Activated naive CD8-positive, alpha-beta T cell treated with anti-CD3 and anti-CD28 coated beads, Interleukin-2, amount 50 U/mL, for 24 hours (primary cell): ENCODE results near the gene HAO2.
"Not testable (repeated sequence)": the region's sequence is repeated elsewhere in the genome, so short reads cannot be mapped to it uniquely, and the experiment has no call there.

ENCODE experiments used
- ATAC-seq: fragments of 150-1000 bp; cut with Tn5 transposase; one replicate; pipeline ENCODE4 v1.10.0; 2021
- DNase-seq: peaks from one replicate; pipeline ENCODE4 v3.0.0; 2021
- H3K27ac Mint-ChIP-seq: one replicate; pipeline ENCODE4 v1.8.0; 2021; ENCODE audit warnings: mild to moderate bottlenecking, mixed read lengths
- H3K27me3 Mint-ChIP-seq: one replicate; pipeline ENCODE4 v1.8.0; 2021; ENCODE audit warnings: mixed read lengths
- H3K36me3 Mint-ChIP-seq: one replicate; pipeline ENCODE4 v1.8.0; 2021; ENCODE audit warnings: low read depth, mixed read lengths
- H3K4me1 Mint-ChIP-seq: one replicate; pipeline ENCODE4 v1.8.0; 2021; ENCODE audit warnings: mixed read lengths
- H3K4me3 Mint-ChIP-seq: one replicate; pipeline ENCODE4 v1.8.0; 2021; ENCODE audit warnings: mild to moderate bottlenecking, moderate library complexity, mixed read lengths
- H3K9me3 Mint-ChIP-seq: one replicate; pipeline ENCODE4 v1.8.0; 2021; ENCODE audit warnings: mixed read lengths

HAO2 gene

GRCh38 chr1:119361620-119362344, 6.8 kb upstream of the HAO2 start:
- no peaks in the 10 kb centered on the region for H3K36me3 Mint-ChIP-seq
- no peak overlapping the region for H3K27ac Mint-ChIP-seq
- ATAC-seq (no peak), DNase-seq (no peak)
- no peaks in the 10 kb centered on the region for H3K4me1 Mint-ChIP-seq
- no peak overlapping the region for H3K4me3 Mint-ChIP-seq
- peaks cover 9% of the 10 kb centered on the region for H3K27me3 Mint-ChIP-seq
- H3K9me3 Mint-ChIP-seq = no peaks in the 10 kb centered on the region

GRCh38 chr1:119363162-119363561, 5.4 kb upstream of the HAO2 start:
- Mint-ChIP-seq H3K27ac (no peak overlapping the region), H3K27me3 (peaks cover 6% of the 10 kb centered on the region), H3K4me3 (no peak overlapping the region), H3K4me1 (no peaks in the 10 kb centered on the region), H3K36me3 (no peaks in the 10 kb centered on the region), H3K9me3 (no peaks in the 10 kb centered on the region)
- no peak for DNase-seq
- ATAC-seq = no peak

- Mint-ChIP-seq H3K4me3 (no peak overlapping the region), H3K27me3 (peaks cover 10% of the 10 kb centered on the region), H3K36me3 (no peaks in the 10 kb centered on the region), H3K9me3 (no peaks in the 10 kb centered on the region), H3K27ac (no peak overlapping the region), H3K4me1 (no peaks in the 10 kb centered on the region)
- no peak for ATAC-seq
- no peak for DNase-seq
Observed at GRCh38 chr1:119364640-119365039, 3.9 kb upstream of the HAO2 start.

- H3K36me3 Mint-ChIP-seq = no peaks in the 10 kb centered on the region
- ATAC-seq (no peak), DNase-seq (no peak)
- no peaks in the 10 kb centered on the region for H3K4me1 Mint-ChIP-seq
- H3K4me3 Mint-ChIP-seq = no peak overlapping the region
- no peaks in the 10 kb centered on the region for H3K9me3 Mint-ChIP-seq
- peaks cover 8% of the 10 kb centered on the region for H3K27me3 Mint-ChIP-seq
- H3K27ac Mint-ChIP-seq = no peak overlapping the region
Observed at GRCh38 chr1:119366424-119366823, 2.2 kb upstream of the HAO2 start.

GRCh38 chr1:119367432-119368124, 1.0 kb upstream of the HAO2 start:
- no peak overlapping the region for H3K27ac Mint-ChIP-seq
- no peaks in the 10 kb centered on the region for H3K9me3 Mint-ChIP-seq
- no peak overlapping the region for H3K4me3 Mint-ChIP-seq
- H3K36me3 Mint-ChIP-seq = no peaks in the 10 kb centered on the region
- peaks cover 8% of the 10 kb centered on the region for H3K27me3 Mint-ChIP-seq
- DNase-seq (no peak), ATAC-seq (no peak)
- H3K4me1 Mint-ChIP-seq = no peaks in the 10 kb centered on the region

- H3K27me3 Mint-ChIP-seq = peaks cover 11% of the 10 kb centered on the region
- H3K9me3 Mint-ChIP-seq = no peaks in the 10 kb centered on the region
- no peak for ATAC-seq
- no peak overlapping the region for H3K27ac Mint-ChIP-seq
- H3K4me1 Mint-ChIP-seq = peaks cover 4% of the 10 kb centered on the region
- no peak overlapping the region for H3K4me3 Mint-ChIP-seq
- DNase-seq = no peak
- no peaks in the 10 kb centered on the region for H3K36me3 Mint-ChIP-seq
Observed at GRCh38 chr1:119370748-119371147, 2.2 kb downstream of the HAO2 start.

- Mint-ChIP-seq H3K4me3 (no peak overlapping the region), H3K27ac (no peak overlapping the region), H3K27me3 (peaks cover 11% of the 10 kb centered on the region), H3K9me3 (no peaks in the 10 kb centered on the region), H3K36me3 (no peaks in the 10 kb centered on the region), H3K4me1 (peaks cover 4% of the 10 kb centered on the region)
- no peak for ATAC-seq
- DNase-seq = no peak
Observed at GRCh38 chr1:119371815-119372214, 3.2 kb downstream of the HAO2 start.

- peaks cover 11% of the 10 kb centered on the region for H3K27me3 Mint-ChIP-seq
- no peak overlapping the region for H3K27ac Mint-ChIP-seq
- ATAC-seq = no peak
- H3K4me3 Mint-ChIP-seq = no peak overlapping the region
- H3K36me3 Mint-ChIP-seq = no peaks in the 10 kb centered on the region
- no peaks in the 10 kb centered on the region for H3K9me3 Mint-ChIP-seq
- no peak for DNase-seq
- H3K4me1 Mint-ChIP-seq = peaks cover 4% of the 10 kb centered on the region
Observed at GRCh38 chr1:119372503-119373086, 4.0 kb downstream of the HAO2 start.

GRCh38 chr1:119373465-119373864, 4.9 kb downstream of the HAO2 start:
- Mint-ChIP-seq H3K9me3 (no peaks in the 10 kb centered on the region), H3K4me3 (no peak overlapping the region), H3K27ac (no peak overlapping the region), H3K4me1 (peaks cover 4% of the 10 kb centered on the region), H3K36me3 (no peaks in the 10 kb centered on the region), H3K27me3 (peaks cover 11% of the 10 kb centered on the region)
- DNase-seq (no peak), ATAC-seq (peak; percentile 33)

GRCh38 chr1:119374208-119374874, 5.8 kb downstream of the HAO2 start:
- H3K9me3 Mint-ChIP-seq = no peaks in the 10 kb centered on the region
- H3K27ac Mint-ChIP-seq = no peak overlapping the region
- H3K4me3 Mint-ChIP-seq = no peak overlapping the region
- DNase-seq (no peak), ATAC-seq (peak; percentile 33)
- H3K4me1 Mint-ChIP-seq = peaks cover 4% of the 10 kb centered on the region
- peaks cover 6% of the 10 kb centered on the region for H3K27me3 Mint-ChIP-seq
- no peaks in the 10 kb centered on the region for H3K36me3 Mint-ChIP-seq

- Mint-ChIP-seq H3K4me3 (no peak overlapping the region), H3K27me3 (peaks cover 6% of the 10 kb centered on the region), H3K9me3 (no peaks in the 10 kb centered on the region), H3K27ac (no peak overlapping the region), H3K4me1 (peaks cover 4% of the 10 kb centered on the region), H3K36me3 (no peaks in the 10 kb centered on the region)
- DNase-seq = no peak
- ATAC-seq = no peak
Observed at GRCh38 chr1:119375366-119375765, 6.8 kb downstream of the HAO2 start.

GRCh38 chr1:119376594-119376993, 8.0 kb downstream of the HAO2 start:
- Mint-ChIP-seq H3K4me1 (peaks cover 4% of the 10 kb centered on the region), H3K4me3 (no peak overlapping the region), H3K27me3 (peaks cover 6% of the 10 kb centered on the region), H3K36me3 (no peaks in the 10 kb centered on the region), H3K9me3 (no peaks in the 10 kb centered on the region), H3K27ac (no peak overlapping the region)
- no peak for ATAC-seq
- no peak for DNase-seq

GRCh38 chr1:119377594-119377993, 9.0 kb downstream of the HAO2 start:
- not testable (repeated sequence) for DNase-seq, ATAC-seq, H3K9me3 Mint-ChIP-seq, H3K27me3 Mint-ChIP-seq, H3K36me3 Mint-ChIP-seq, H3K4me3 Mint-ChIP-seq, H3K4me1 Mint-ChIP-seq, H3K27ac Mint-ChIP-seq

- DNase-seq = no peak
- Mint-ChIP-seq H3K4me3 (no peak overlapping the region), H3K36me3 (no peaks in the 10 kb centered on the region), H3K27me3 (peaks cover 2% of the 10 kb centered on the region), H3K27ac (no peak overlapping the region), H3K9me3 (no peaks in the 10 kb centered on the region), H3K4me1 (peaks cover 3% of the 10 kb centered on the region)
- no peak for ATAC-seq
Observed at GRCh38 chr1:119379117-119379516, 10.5 kb downstream of the HAO2 start.

GRCh38 chr1:119380304-119380703, 11.7 kb downstream of the HAO2 start:
- Mint-ChIP-seq H3K36me3 (no peaks in the 10 kb centered on the region), H3K9me3 (no peaks in the 10 kb centered on the region), H3K4me1 (no peaks in the 10 kb centered on the region), H3K4me3 (no peak overlapping the region), H3K27ac (no peak overlapping the region), H3K27me3 (no peaks in the 10 kb centered on the region)
- DNase-seq (no peak), ATAC-seq (no peak)
